Caco-2 (cell line): ENCODE measurements around the gene TMEM109. TPM values are rescaled to one million over a fixed set of nuclear protein-coding genes. Genes with fewer than 3 reads are reported as not detected.

ENCODE experiments used
- BruUV-seq: library from RNA; stranded (reverse); fragments of 400-500 nt; replicated peaks from 2 replicates; lab custom pipeline; 2021; lab: Mats Ljungman, UMichigan
- CTCF ChIA-PET: fragments of 300-600 bp; sonication (Branson Sonifier 250); formaldehyde crosslinking; loops from one replicate; lab custom pipeline; 2022; ENCODE audit warnings: antibody characterized with exemption; lab: Charles Lee
- POLR2A ChIA-PET: fragments of 300-600 bp; sonication (Branson Sonifier 250); formaldehyde crosslinking; loops from one replicate; lab custom pipeline; 2022; ENCODE audit warnings: antibody characterized with exemption; lab: Charles Lee
- DNase-seq, 2 experiments: peaks; one replicate each; pipeline versions ENCODE4 v3.0.0 to v3.0.0-alpha.2; 2020 to 2022
- H3K27me3 ChIP-seq: replicated peaks from 2 replicates; pipeline ENCODE4 v1.6.0; 2011; ENCODE audit warnings: low read length; ENCODE audit not compliant: control insufficient read depth, insufficient read depth
- H3K36me3 ChIP-seq: 2 replicates; pipeline ENCODE4 v1.5.1; 2011; ENCODE audit warnings: low read length; ENCODE audit not compliant: control insufficient read depth, insufficient read depth
- H3K4me1 ChIP-seq: fragments of 250-450 bp; sonication (Bioruptor Pico); 2 replicates; pipeline ENCODE4 v1.5.1; 2020; ENCODE audit warnings: mild to moderate bottlenecking
- H3K4me3 ChIP-seq: 2 replicates; pipeline ENCODE4 v1.5.1; 2011; ENCODE audit warnings: low read depth, mild to moderate bottlenecking, control low read depth, low read length
- H3K9me3 ChIP-seq: fragments of 250-450 bp; sonication (Bioruptor Pico); 2 replicates; pipeline ENCODE4 v1.5.1; 2020; ENCODE audit warnings: mild to moderate bottlenecking, moderate library complexity
- H3K27ac Mint-ChIP-seq: one replicate; pipeline ENCODE4 v1.8.0; 2022; ENCODE audit warnings: mixed read lengths; ENCODE audit not compliant: unreplicated experiment
- H3K27me3 Mint-ChIP-seq: one replicate; pipeline ENCODE4 v1.8.0; 2022; ENCODE audit warnings: mixed read lengths; ENCODE audit not compliant: insufficient read depth, unreplicated experiment
- H3K36me3 Mint-ChIP-seq: one replicate; pipeline ENCODE4 v1.8.0; 2022; ENCODE audit warnings: mild to moderate bottlenecking, mixed read lengths; ENCODE audit not compliant: insufficient read depth, unreplicated experiment
- H3K4me1 Mint-ChIP-seq: one replicate; pipeline ENCODE4 v1.8.0; 2022; ENCODE audit warnings: low read depth, mixed read lengths; ENCODE audit not compliant: unreplicated experiment
- H3K4me3 Mint-ChIP-seq: one replicate; pipeline ENCODE4 v1.8.0; 2022; ENCODE audit warnings: mild to moderate bottlenecking, moderate library complexity, mixed read lengths; ENCODE audit not compliant: unreplicated experiment
- H3K9me3 Mint-ChIP-seq: one replicate; pipeline ENCODE4 v1.8.0; 2022; ENCODE audit warnings: mixed read lengths; ENCODE audit not compliant: unreplicated experiment
- CTCF ChIP-seq, 2 experiments: fragments of 200-600 bp in 1 of 2; IDR thresholded peaks; 1 replicate in 1 of 2; 2 replicates in 1 of 2; pipeline versions ENCODE4 v1.5.1 to v1.8.0; 2011 to 2022; ENCODE audit warnings: antibody characterized with exemption in 1 of 2, control low read depth in 1 of 2, inconsistent platforms in 1 of 2, low read depth in 1 of 2, low read length in 1 of 2, mild to moderate bottlenecking in 1 of 2, moderate library complexity in 1 of 2; ENCODE audit not compliant: insufficient read depth in 1 of 2, severe bottlenecking in 1 of 2, unreplicated experiment in 1 of 2
- intact Hi-C: fragments of 100-400 bp; cut with micrococcal nuclease; formaldehyde crosslinking; loops from one replicate; pipeline ENCODE4 v1.10.0; 2022; ENCODE audit not compliant: unreplicated experiment
- total RNA-seq: library from RNA; stranded (reverse); gene quantifications from 2 replicates; pipeline ENCODE4 v1.2.3, GENCODE V29; 2022

The TMEM109 gene
- total RNA-seq, 1 experiment from 2014 or later, result 91.9 TPM

DNA sequence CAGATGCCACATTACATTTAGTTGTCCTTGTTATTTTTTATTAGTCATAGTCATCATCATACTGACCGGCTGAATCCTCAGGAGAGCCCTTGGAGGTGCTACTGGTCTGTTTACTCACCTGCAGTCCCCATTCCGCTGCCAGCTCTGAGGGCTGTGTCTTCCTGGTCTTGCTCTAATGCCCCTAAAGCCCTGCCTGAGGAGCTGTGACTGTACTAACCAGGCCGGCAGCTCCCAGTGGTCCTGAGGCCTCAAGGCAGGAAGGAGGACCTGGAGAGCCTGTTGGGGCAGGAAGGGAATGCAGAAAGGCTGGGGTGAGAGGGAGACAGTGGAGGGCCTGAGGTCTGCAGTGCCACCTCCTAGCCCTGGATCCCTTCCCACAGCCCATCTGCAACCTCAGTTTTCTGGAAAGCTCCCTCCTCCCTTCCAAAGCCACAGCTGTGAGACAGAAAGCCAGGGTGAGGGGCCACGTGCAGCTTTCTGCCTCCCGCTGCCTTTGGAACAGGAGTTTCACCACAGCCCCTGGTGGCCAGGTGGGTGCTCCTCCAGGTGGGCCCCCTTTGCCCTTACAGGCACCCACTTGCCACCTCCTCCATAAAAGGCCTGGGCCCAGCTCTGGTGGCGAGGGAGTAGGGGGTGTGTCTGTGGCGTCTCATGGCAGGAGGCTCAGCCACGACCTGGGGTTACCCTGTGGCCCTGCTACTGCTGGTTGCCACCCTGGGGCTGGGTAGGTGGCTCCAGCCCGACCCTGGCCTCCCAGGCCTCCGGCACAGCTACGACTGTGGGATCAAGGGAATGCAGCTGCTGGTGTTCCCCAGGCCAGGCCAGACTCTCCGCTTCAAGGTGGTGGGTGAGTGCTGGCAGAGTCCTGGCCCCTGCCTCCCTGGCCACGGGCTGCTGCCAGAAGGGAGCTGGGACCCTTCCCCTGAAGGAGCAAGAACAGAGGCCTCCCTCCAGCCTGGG lies 46.8 kb upstream of the TMEM109 start, which contains the start of gene ZP1:
TSS of gene ZP1 (plus strand) at position 632 of the 960 bp plus-strand sequence. CDS start at position 652, 20 bp downstream.
- TF ChIP-seq CTCF (IDR thresholded peaks at IDR 0.05; ENCODE audit: insufficient read depth in 1 of 2, low read depth in 1 of 2, low read length in 1 of 2, severe bottlenecking in 1 of 2, unreplicated experiment in 1 of 2), result no peak
- H3K4me1 ChIP-seq, result no peaks in the 10 kb centered on the region
- Mint-ChIP-seq H3K27me3 (peaks cover 4% of the 10 kb centered on the region), H3K9me3 (no peaks in the 10 kb centered on the region), H3K36me3 (no peaks in the 10 kb centered on the region), H3K4me3 (no peak within 1 kb of the TSS), H3K4me1 (peaks cover 7% of the 10 kb centered on the region), H3K27ac (no peak within 1 kb of the TSS)
- ChIA-PET CTCF (interaction anchor here (0.7 to 1.4 kb wide), 4 partner anchors 20 to 250 kb away, joined by 3 to 4 read pairs (median 4); no protein-coding TSS in a partner anchor), POLR2A (interaction anchor here (0.5 to 0.7 kb wide), 2 partner anchors 26 to 60 kb away, joined by 3 to 5 read pairs; no protein-coding TSS in a partner anchor)
- H3K36me3 ChIP-seq, result no peaks in the 10 kb centered on the region
- H3K27me3 ChIP-seq, result no peaks in the 10 kb centered on the region
- intact Hi-C loops, result no loop called here
- no peaks in the 10 kb centered on the region for H3K9me3 ChIP-seq
- no peak within 1 kb of the TSS for H3K4me3 ChIP-seq
- no TSS peak for BruUV-seq
- no peak for DNase-seq

DNA sequence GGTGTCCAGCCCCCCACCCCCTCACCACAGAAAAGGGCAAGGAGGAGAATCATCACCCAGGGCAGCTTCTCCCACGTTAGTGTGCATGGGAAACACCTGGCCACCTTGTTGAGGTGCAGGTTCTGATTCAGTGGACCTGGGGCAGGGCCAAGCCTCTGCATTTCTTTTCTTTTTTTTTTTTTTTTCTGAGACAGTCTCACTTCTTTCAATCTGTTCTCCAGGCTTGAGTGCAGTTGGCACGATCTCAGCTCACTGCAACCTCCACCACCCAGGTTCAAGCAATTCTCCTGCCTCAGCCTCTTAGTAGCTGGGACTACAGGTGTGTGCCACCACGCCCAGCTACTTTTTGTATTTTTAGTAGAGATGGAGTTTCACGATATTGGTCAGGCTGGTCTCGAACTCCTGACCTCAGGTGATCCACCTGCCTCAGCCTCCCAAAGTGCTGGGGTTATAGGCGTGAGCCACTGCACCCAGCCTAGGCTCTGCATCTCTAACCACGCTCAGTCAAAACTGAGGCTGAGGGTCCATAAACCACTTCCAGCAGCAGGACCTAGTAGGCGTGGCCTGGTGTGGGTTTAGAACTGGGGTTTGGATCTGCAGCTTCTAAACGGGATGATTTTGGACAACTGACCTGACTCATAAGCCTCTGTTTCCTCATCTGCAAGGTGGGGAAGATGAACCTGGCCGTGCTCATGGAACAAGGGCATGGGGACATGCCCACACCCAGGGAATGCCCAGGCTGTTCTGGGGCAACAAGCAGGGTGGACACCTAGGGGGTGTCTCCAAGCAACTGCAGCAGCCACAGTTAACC lies 45.9 kb upstream of the TMEM109 start:
- H3K27ac Mint-ChIP-seq, result no peak overlapping the region
- Histone ChIP-seq H3K36me3 (no peaks in the 10 kb centered on the region), H3K4me1 (no peaks in the 10 kb centered on the region), H3K27me3 (no peaks in the 10 kb centered on the region), H3K4me3 (no peak overlapping the region), H3K9me3 (no peaks in the 10 kb centered on the region)
- H3K4me1 Mint-ChIP-seq, result peaks cover 7% of the 10 kb centered on the region
- intact Hi-C loops, result no loop called here
- BruUV-seq, result no TSS peak
- no peak for TF ChIP-seq CTCF (IDR thresholded peaks at IDR 0.05; ENCODE audit: insufficient read depth in 1 of 2, low read depth in 1 of 2, low read length in 1 of 2, severe bottlenecking in 1 of 2, unreplicated experiment in 1 of 2)
- no peaks in the 10 kb centered on the region for H3K36me3 Mint-ChIP-seq
- CTCF ChIA-PET, result interaction anchor here (0.7 to 1.4 kb wide), 3 partner anchors 19 to 249 kb away, joined by 3 to 4 read pairs (median 3); no protein-coding TSS in a partner anchor
- POLR2A ChIA-PET, result interaction anchor here (0.5 kb wide), 1 partner anchor 61 kb away, joined by 5 read pairs; no protein-coding TSS in a partner anchor
- no peaks in the 10 kb centered on the region for H3K27me3 Mint-ChIP-seq
- no peaks in the 10 kb centered on the region for H3K9me3 Mint-ChIP-seq
- DNase-seq, result no peak
- H3K4me3 Mint-ChIP-seq, result no peak overlapping the region
